ENCODE measurements around the gene TANC1. TPM values are rescaled to one million over a fixed set of nuclear protein-coding genes. Genes with fewer than 3 reads are reported as not detected.

TANC1 gene
- total RNA-seq, 6 experiments from 2014 or later = 4.0 to 12.7 (median 11.3) TPM

- Histone ChIP-seq H3K9me3 (no peaks in the 10 kb centered on the region), H3K27ac (no peak overlapping the region), H3K36me3 (no peaks in the 10 kb centered on the region), H3K4me3 (no peak overlapping the region), H3K27me3 (no peaks in the 10 kb centered on the region), H3K4me1 (no peaks in the 10 kb centered on the region)
- ATAC-seq (no peak), DNase-seq (no peak)
- TF ChIP-seq CTCF (IDR thresholded peaks at IDR 0.05) (no peak), POLR2A (IDR thresholded peaks at IDR 0.05) (no peak)
- intact Hi-C loops (cut with DNase I) = no loop called here
- 80% methylated on average over 4 of the region's 4 CpGs for WGBS (ENCODE audit: insufficient coverage, low coverage, low lambda C conversion rate, missing lambda C conversion rate)
These were observed 36.3 kb upstream of the TANC1 start for GRCh38 chr2:158932131-158932645.

GRCh38 chr2:158934170-158934569 lies 34.3 kb upstream of the TANC1 start:
- H3K9me3 ChIP-seq = no peaks in the 10 kb centered on the region
- H3K27ac ChIP-seq = no peak overlapping the region
- H3K4me1 ChIP-seq = no peaks in the 10 kb centered on the region
- no peak overlapping the region for H3K4me3 ChIP-seq
- no peak for ATAC-seq
- no peaks in the 10 kb centered on the region for H3K27me3 ChIP-seq
- intact Hi-C loops (cut with DNase I) = no loop called here
- 48% methylated on average over 2 of the region's 2 CpGs for WGBS (ENCODE audit: insufficient coverage, low coverage, low lambda C conversion rate, missing lambda C conversion rate)
- H3K36me3 ChIP-seq = no peaks in the 10 kb centered on the region
- no peak for DNase-seq
- no peak for TF ChIP-seq CTCF (IDR thresholded peaks at IDR 0.05)
- no peak for TF ChIP-seq POLR2A (IDR thresholded peaks at IDR 0.05)

- intact Hi-C loops (cut with DNase I) = no loop called here
- Histone ChIP-seq H3K4me1 (no peaks in the 10 kb centered on the region), H3K27me3 (no peaks in the 10 kb centered on the region), H3K9me3 (no peaks in the 10 kb centered on the region), H3K4me3 (no peak overlapping the region), H3K36me3 (no peaks in the 10 kb centered on the region), H3K27ac (no peak overlapping the region)
- ATAC-seq (no peak), DNase-seq (no peak)
- WGBS (ENCODE audit: insufficient coverage, low coverage, low lambda C conversion rate, missing lambda C conversion rate) = 100% methylated on average over 3 of the region's 3 CpGs
- TF ChIP-seq POLR2A (IDR thresholded peaks at IDR 0.05) (no peak), CTCF (IDR thresholded peaks at IDR 0.05) (no peak)
These were observed 32.8 kb upstream of the TANC1 start for GRCh38 chr2:158935617-158936016.

GRCh38 chr2:158936978-158937377 lies 31.5 kb upstream of the TANC1 start:
- no peaks in the 10 kb centered on the region for H3K36me3 ChIP-seq
- H3K4me3 ChIP-seq = no peak overlapping the region
- H3K27me3 ChIP-seq = no peaks in the 10 kb centered on the region
- DNase-seq (no peak), ATAC-seq (peak; percentile 47 to 77 (median 64))
- no peaks in the 10 kb centered on the region for H3K9me3 ChIP-seq
- TF ChIP-seq CTCF (IDR thresholded peaks at IDR 0.05) = no peak
- TF ChIP-seq POLR2A (IDR thresholded peaks at IDR 0.05) = no peak
- no peaks in the 10 kb centered on the region for H3K4me1 ChIP-seq
- 66% methylated on average over 2 of the region's 2 CpGs for WGBS (ENCODE audit: insufficient coverage, low coverage, low lambda C conversion rate, missing lambda C conversion rate)
- intact Hi-C loops (cut with DNase I) = no loop called here
- H3K27ac ChIP-seq = no peak overlapping the region

- 82% methylated on average over 2 of the region's 2 CpGs for whole genome bisulfite sequencing (ENCODE audit: insufficient coverage, low coverage, low lambda C conversion rate, missing lambda C conversion rate)
- TF ChIP-seq CTCF (IDR thresholded peaks at IDR 0.05) (no peak), POLR2A (IDR thresholded peaks at IDR 0.05) (no peak)
- no peak for ATAC-seq
- no peak for DNase-seq
- Histone ChIP-seq H3K9me3 (no peaks in the 10 kb centered on the region), H3K4me3 (no peak overlapping the region), H3K27me3 (no peaks in the 10 kb centered on the region), H3K36me3 (no peaks in the 10 kb centered on the region), H3K27ac (no peak overlapping the region), H3K4me1 (no peaks in the 10 kb centered on the region)
- intact Hi-C loops (cut with DNase I) = no loop called here
These were observed 28.1 kb upstream of the TANC1 start for GRCh38 chr2:158940356-158940755.

Measured in right lobe of liver (tissue), 6 donors.